ENCODE results near the gene FHIT. TPM values are rescaled to one million over a fixed set of nuclear protein-coding genes. Genes with fewer than 3 reads are reported as not detected.
A peak's percentile ranks its signal among the peaks of the same experiment; 100 is the strongest.

Gene FHIT
- total RNA-seq, 1 donor: 2.2 TPM

DNA sequence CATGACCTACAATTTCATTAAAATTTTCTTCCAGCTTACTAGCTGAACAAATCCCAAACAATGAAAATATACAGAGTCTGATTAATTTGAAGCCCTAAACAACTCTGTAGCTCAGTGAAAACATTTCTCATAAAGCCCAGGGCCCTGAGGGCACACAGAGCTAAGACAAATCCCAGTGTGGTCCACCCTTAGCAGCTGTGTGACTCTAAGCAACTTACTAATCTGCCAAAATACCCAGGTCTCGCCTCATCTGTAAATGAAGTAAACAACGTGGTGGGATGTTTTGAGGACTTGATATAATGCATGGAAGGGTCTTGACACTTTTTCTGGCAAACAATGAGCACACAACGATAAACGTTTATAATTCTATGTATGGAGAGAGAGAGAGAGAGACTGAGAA is 158.4 kb downstream of the FHIT start:
- peak; percentile 7 for DNase-seq (ENCODE audit: low read depth)
- TF ChIP-seq, protein P1, sequence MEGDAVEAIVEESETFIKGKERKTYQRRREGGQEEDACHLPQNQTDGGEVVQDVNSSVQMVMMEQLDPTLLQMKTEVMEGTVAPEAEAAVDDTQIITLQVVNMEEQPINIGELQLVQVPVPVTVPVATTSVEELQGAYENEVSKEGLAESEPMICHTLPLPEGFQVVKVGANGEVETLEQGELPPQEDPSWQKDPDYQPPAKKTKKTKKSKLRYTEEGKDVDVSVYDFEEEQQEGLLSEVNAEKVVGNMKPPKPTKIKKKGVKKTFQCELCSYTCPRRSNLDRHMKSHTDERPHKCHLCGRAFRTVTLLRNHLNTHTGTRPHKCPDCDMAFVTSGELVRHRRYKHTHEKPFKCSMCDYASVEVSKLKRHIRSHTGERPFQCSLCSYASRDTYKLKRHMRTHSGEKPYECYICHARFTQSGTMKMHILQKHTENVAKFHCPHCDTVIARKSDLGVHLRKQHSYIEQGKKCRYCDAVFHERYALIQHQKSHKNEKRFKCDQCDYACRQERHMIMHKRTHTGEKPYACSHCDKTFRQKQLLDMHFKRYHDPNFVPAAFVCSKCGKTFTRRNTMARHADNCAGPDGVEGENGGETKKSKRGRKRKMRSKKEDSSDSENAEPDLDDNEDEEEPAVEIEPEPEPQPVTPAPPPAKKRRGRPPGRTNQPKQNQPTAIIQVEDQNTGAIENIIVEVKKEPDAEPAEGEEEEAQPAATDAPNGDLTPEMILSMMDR (IDR thresholded peaks at IDR 0.05; ENCODE audit: insufficient read depth, low read depth, low read length): no peak
- H3K4me3 ChIP-seq (ENCODE audit: low read depth, low read length): no peak overlapping the region

DNA sequence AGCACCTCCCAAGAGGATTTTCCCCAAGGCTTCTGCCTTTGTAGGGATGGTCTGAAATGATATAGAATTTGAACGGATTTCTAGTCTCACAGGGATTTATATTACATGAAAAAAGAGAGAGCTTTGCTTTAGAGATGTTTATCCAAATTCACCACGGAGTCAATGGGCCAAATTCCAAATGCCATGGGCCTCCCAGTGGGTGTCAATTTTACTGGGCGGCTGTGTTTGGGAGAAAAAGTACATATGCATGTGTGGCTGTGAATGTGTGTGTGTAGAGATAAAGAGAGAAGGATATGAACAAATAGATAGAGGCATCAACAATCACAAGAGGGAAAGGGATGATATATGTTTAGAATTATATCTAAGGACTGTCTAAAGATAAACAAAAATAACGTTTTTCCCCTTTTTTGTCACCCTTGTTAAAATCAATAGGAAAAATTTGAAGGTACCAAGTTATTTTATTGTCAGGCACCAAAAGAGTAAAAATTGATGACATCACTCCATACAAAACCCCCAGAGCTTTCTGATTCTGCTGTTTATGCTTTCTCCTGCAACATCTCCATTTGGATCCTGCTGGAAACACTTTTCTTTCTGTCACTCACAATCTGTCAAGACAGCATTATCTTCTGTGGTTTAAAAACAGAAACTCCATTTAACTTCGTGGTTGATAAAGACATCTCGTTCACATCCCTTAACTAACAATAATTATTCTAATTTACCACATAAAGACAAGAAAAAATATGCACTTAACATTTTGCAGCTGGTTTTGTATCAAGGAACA is 160.7 kb downstream of the FHIT start:
- no peak for DNase-seq (ENCODE audit: low read depth)
- no peak overlapping the region for H3K4me3 ChIP-seq (ENCODE audit: low read depth, low read length)
- TF ChIP-seq, protein P1 (IDR thresholded peaks at IDR 0.05; ENCODE audit: insufficient read depth, low read depth, low read length): no peak

DNA sequence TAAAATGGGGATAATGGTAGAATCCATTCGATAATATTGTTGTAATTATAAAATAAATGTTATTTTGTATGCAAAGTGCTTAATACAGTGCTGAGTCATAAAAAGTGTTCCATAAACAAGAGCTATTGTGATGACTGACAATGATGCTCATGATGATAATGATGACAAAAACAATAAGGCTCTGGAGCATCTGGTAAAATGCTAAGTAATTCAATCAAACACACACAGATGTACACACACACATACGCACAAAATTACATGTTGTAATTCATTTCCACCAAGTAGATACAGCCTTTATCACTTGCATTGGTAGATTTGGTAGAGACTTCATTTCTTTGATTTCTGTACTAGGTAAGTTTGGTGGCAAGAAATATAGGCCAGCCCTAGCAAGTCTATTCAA is 163.8 kb downstream of the FHIT start:
- TF ChIP-seq, protein P1 (IDR thresholded peaks at IDR 0.05; ENCODE audit: insufficient read depth, low read depth, low read length): no peak
- no peak for DNase-seq (ENCODE audit: low read depth)

DNA sequence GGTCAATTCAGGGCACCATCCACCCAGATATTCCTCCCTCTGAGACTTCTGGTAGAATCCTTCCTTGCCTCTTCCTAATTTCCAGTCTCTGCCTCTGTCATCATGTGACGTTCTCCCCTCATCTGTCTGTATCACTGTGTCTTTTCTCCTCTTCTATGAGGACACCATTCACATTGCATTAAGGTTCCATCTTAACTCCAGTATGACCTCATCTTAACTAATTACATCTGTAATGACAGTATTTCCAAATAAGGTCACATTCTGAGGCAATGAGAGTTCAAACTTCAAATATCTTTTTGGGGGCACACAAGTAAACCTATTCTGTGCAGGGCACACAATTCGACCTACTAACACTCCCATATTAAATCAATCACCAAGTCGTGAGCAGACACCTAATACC is 169.7 kb downstream of the FHIT start:
- no peak overlapping the region for H3K4me3 ChIP-seq (ENCODE audit: low read depth, low read length)
- TF ChIP-seq, protein P1 (IDR thresholded peaks at IDR 0.05; ENCODE audit: insufficient read depth, low read depth, low read length): no peak
- no peak for DNase-seq (ENCODE audit: low read depth)

More for the DNA sequence above, 163.8 kb downstream of the FHIT start:
- no peak overlapping the region for H3K4me3 ChIP-seq (ENCODE audit: low read depth, low read length)

DNA sequence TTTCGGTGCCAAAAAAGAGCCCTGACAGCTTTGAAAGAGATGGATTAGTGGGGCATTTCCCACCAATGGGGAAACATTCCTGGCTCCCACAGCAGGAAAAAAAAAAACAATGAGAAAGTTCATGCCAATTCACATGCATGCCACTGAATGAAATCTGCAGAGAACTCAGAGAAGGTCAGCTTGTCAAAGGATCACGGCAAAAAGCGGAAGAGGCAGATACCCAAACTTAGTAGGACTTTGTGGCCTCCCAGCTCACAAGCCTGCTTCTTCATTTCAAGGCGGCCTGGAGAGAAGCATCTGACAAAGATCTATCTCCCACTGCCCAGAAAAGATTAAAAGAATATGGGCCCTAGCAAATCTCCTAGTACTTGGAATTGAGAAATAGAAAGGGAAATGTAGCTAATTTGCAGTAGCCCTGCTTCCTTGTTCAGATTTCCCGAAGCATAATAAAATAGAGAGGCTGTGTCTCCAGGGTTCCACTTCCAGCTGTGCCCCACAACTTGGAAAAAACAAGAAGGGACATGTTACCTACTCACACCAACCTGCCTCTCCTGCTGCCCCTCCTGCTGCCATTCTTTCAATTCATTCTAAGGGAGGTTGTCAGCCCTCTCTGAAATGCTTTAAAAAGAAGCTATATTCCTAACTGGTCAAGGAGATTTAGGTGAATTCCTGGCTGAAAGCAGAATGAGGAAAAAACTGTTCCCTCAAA is 170.4 kb downstream of the FHIT start:
- no peak for DNase-seq (ENCODE audit: low read depth)
- H3K4me3 ChIP-seq (ENCODE audit: low read depth, low read length): no peak overlapping the region

DNA sequence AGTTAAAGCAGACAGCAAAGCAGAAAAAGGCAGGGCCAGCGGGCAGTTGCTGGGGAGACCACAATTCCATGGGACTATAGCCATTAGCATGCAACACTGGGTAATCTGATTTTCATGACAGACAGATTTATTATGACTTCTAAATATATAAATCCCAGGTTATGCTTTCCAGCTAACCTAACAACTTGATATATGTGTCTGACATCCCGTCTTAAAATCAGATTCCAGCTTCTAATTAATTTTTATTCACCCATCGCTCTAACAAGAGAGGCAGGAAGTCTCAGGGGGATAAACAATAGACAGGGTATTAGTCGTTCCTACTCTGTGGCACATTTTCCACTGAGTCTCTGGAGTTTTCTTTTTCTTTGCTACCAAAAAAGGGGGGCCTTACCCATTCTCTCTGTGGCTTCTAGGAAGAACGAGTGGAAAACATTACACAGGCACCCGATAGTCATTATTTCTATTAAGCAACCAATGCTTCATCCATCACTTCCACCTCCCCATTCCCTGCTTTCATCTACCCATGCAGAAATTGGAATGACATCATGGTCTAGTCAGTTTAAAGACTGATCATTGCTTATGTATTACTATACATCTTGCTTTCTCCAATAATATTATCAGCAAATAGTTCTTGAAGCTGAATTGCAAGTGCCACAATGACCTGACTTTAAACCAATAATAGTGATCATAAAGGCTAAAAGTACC is 173.1 kb downstream of the FHIT start:
- no peak overlapping the region for H3K4me3 ChIP-seq (ENCODE audit: low read depth, low read length)
- TF ChIP-seq, protein P1 (IDR thresholded peaks at IDR 0.05; ENCODE audit: insufficient read depth, low read depth, low read length): no peak
- DNase-seq (ENCODE audit: low read depth): no peak

More for the DNA sequence above, 170.4 kb downstream of the FHIT start:
- TF ChIP-seq, protein P1 (IDR thresholded peaks at IDR 0.05; ENCODE audit: insufficient read depth, low read depth, low read length): no peak

Data from fibroblast of villous mesenchyme (primary cell).